SK-N-SH (cell line): ENCODE measurements around the gene RASL10B. TPM values are rescaled to one million over a fixed set of nuclear protein-coding genes. Genes with fewer than 3 reads are reported as not detected.

Experiments
- CTCF ChIA-PET: fragments of 300-600, 350-600 bp; formaldehyde crosslinking; extraction: SDS; loops from one replicate; lab custom pipeline; 2021; lab: Yijun Ruan, JAX
- POLR2A ChIA-PET: fragments of 350-600 bp; sonication (Branson Sonifier 250); formaldehyde crosslinking; extraction: SDS; loops from one replicate; lab custom pipeline; 2020; ENCODE audit warnings: antibody characterized with exemption, inconsistent platforms; lab: Yijun Ruan, JAX
- DNase-seq: peaks from one replicate; pipeline ENCODE4 v3.0.0; 2012
- H2AFZ ChIP-seq: fragments of 200-600 bp; sonication (generic); 2 replicates; pipeline ENCODE4 v1.8.1; 2016; ENCODE audit warnings: antibody characterized with exemption, mild to moderate bottlenecking, low read depth
- H3F3A ChIP-seq: fragments of 200-600 bp; sonication (generic); replicated peaks from 2 replicates; pipeline ENCODE3; 2016; ENCODE audit warnings: antibody characterized with exemption, mild to moderate bottlenecking; ENCODE audit not compliant: insufficient read depth
- H3K27ac ChIP-seq, 2 experiments: fragments of 200-500 bp in 1 of 2; fragments of 200-600 bp in 1 of 2; sonication (Bioruptor generic) in 1 of 2; sonication (generic), shearing (Covaris generic) in 1 of 2; 2 replicates each; pipeline versions ENCODE4 v1.5.1 to v1.6.1; 2014 to 2016; ENCODE audit warnings: low read depth in 2 of 2, inconsistent platforms in 1 of 2, low read length in 1 of 2, mild to moderate bottlenecking in 1 of 2, mixed read lengths in 1 of 2
- H3K27me3 ChIP-seq: fragments of 200-600 bp; sonication (generic), shearing (Covaris generic); 2 replicates; pipeline ENCODE4 v1.6.1; 2016; ENCODE audit warnings: mixed run types; ENCODE audit not compliant: insufficient read depth
- H3K36me3 ChIP-seq, 2 experiments: fragments of 200-500 bp in 1 of 2; fragments of 200-600 bp in 1 of 2; sonication (Bioruptor generic) in 1 of 2; sonication (generic) in 1 of 2; replicated peaks in 1 of 2; 2 replicates each; pipeline versions ENCODE3 to v1.5.1; 2014 to 2016; ENCODE audit warnings: low read length in 1 of 2, mild to moderate bottlenecking in 1 of 2; ENCODE audit not compliant: insufficient read depth in 2 of 2, control insufficient read depth in 1 of 2
- H3K4me1 ChIP-seq, 2 experiments: fragments of 200-500 bp in 1 of 2; fragments of 200-600 bp in 1 of 2; sonication (Bioruptor generic) in 1 of 2; sonication (generic), shearing (Covaris generic) in 1 of 2; 2 replicates each; pipeline versions ENCODE4 v1.5.1 to v1.6.1; 2014 to 2016; ENCODE audit warnings: low read depth in 1 of 2, low read length in 1 of 2, mixed run types in 1 of 2; ENCODE audit not compliant: insufficient read depth in 2 of 2, control insufficient read depth in 1 of 2
- H3K4me2 ChIP-seq: fragments of 200-600 bp; sonication (generic), shearing (Covaris generic); 2 replicates; pipeline ENCODE4 v1.6.1; 2017; ENCODE audit warnings: mixed run types
- H3K4me3 ChIP-seq, 2 experiments: fragments of 200-500 bp in 1 of 2; fragments of 200-600 bp in 1 of 2; sonication (Bioruptor generic) in 1 of 2; sonication (generic), shearing (Covaris generic) in 1 of 2; 2 replicates each; pipeline versions ENCODE4 v1.5.1 to v1.8.1; 2014 to 2016; ENCODE audit warnings: low read depth in 2 of 2, inconsistent platforms in 1 of 2, low read length in 1 of 2, mild to moderate bottlenecking in 1 of 2, mixed read lengths in 1 of 2, moderate library complexity in 1 of 2
- H3K79me2 ChIP-seq: fragments of 200-600 bp; sonication (generic); 2 replicates; pipeline ENCODE4 v1.8.1; 2017; ENCODE audit warnings: mild to moderate bottlenecking; ENCODE audit not compliant: insufficient read depth
- H3K9ac ChIP-seq: fragments of 200-600 bp; sonication (generic); 2 replicates; pipeline ENCODE4 v1.6.1; 2017; ENCODE audit warnings: mixed run types
- H3K9me2 ChIP-seq: fragments of 200-600 bp; sonication (generic); 2 replicates; pipeline ENCODE4 v1.6.1; 2017; ENCODE audit warnings: mixed run types
- H3K9me3 ChIP-seq: fragments of 200-600 bp; sonication (generic); 2 replicates; pipeline ENCODE4 v1.6.1; 2017; ENCODE audit warnings: mixed run types, mild to moderate bottlenecking, moderate library complexity
- H4K20me1 ChIP-seq: fragments of 200-600 bp; sonication (generic); 2 replicates; pipeline ENCODE4 v1.6.1; 2017; ENCODE audit warnings: mild to moderate bottlenecking, mixed run types; ENCODE audit not compliant: insufficient read depth
- CHD2 ChIP-seq: fragments of 150-350 bp; IDR thresholded peaks from 2 replicates; pipeline ENCODE4 v1.6.1; 2018; ENCODE audit warnings: low read length; ENCODE audit not compliant: partially characterized antibody
- EZH2phosphoT487 ChIP-seq: fragments of 200-600 bp; sonication (generic); IDR thresholded peaks from 2 replicates; pipeline ENCODE4 v1.6.1; 2017; ENCODE audit warnings: low read depth, mixed run types, mild to moderate bottlenecking, antibody characterized with exemption, moderate library complexity, borderline replicate concordance
- FOSL2 ChIP-seq: IDR thresholded peaks from 2 replicates; pipeline ENCODE4 v1.4.0; 2012; ENCODE audit warnings: low read depth, mild to moderate bottlenecking, moderate library complexity, borderline replicate concordance
- GABPA ChIP-seq: IDR thresholded peaks from 2 replicates; pipeline ENCODE4 v1.4.0; 2012; ENCODE audit warnings: low read depth, mild to moderate bottlenecking
- GATA2 ChIP-seq: sonication (generic); formaldehyde crosslinking; IDR thresholded peaks from 2 replicates; pipeline ENCODE4 v1.5.0; 2020; ENCODE audit warnings: mild to moderate bottlenecking, missing genetic modification reagents
- MXI1 ChIP-seq: IDR thresholded peaks from 2 replicates; pipeline ENCODE4 v1.6.1; 2012; ENCODE audit warnings: mild to moderate bottlenecking, low read depth, low read length, improper control_type of control experiment
- NFIC ChIP-seq: IDR thresholded peaks from 2 replicates; pipeline ENCODE4 v1.4.0; 2012; ENCODE audit warnings: borderline replicate concordance
- RAD21 ChIP-seq: IDR thresholded peaks from 2 replicates; pipeline ENCODE4 v1.6.1; 2012; ENCODE audit warnings: mild to moderate bottlenecking, low read length
- RXRA ChIP-seq: IDR thresholded peaks from 2 replicates; pipeline ENCODE4 v1.4.0; 2012; ENCODE audit warnings: low read depth, mild to moderate bottlenecking, borderline replicate concordance
- SMC3 ChIP-seq: IDR thresholded peaks from 2 replicates; pipeline ENCODE4 v1.6.1; 2012; ENCODE audit warnings: low read depth, low read length, improper control_type of control experiment
- YY1 ChIP-seq: IDR thresholded peaks from 2 replicates; pipeline ENCODE4 v1.4.0; 2012; ENCODE audit warnings: low read depth, mild to moderate bottlenecking
- WGBS: methylation state at CpG from one replicate; pipeline ENCODE4 v1.1.6; 2017; ENCODE audit warnings: low lambda C conversion rate; 5-methylcytosine and 5-hydroxymethylcytosine counted together
- polyA plus RNA-seq, 3 experiments: library from polyadenylated mRNA; depleted of rRNA; stranded (reverse); fragments of >200 nt; gene quantifications; 2 replicates each; pipeline ENCODE4 v1.2.3, GENCODE V29; 2012
- TF ChIP-seq, protein P1 (sequence below): IDR thresholded peaks from 2 replicates; pipeline ENCODE4 v1.4.0; 2012; ENCODE audit warnings: low read depth

RASL10B gene
- polyA plus RNA-seq, 1 of the 3 experiments (the other 2 are of a cell fraction) = 4.2 TPM

GRCh38 chr17:35778641-35779196, 47.3 kb downstream of the RASL10B start:
- H3K27ac ChIP-seq = no peak overlapping the region
- H3K4me1 ChIP-seq = peaks cover 0 to 26% of the 10 kb centered on the region in 2 experiments; a peak in 1 of 4 replicates
- H3K9ac ChIP-seq = no peak overlapping the region
- H2AFZ ChIP-seq = no peak overlapping the region
- no peak for DNase-seq
- H3F3A ChIP-seq = no peaks in the 10 kb centered on the region
- H3K9me2 ChIP-seq = no peaks in the 10 kb centered on the region
- no peaks in the 10 kb centered on the region for H3K79me2 ChIP-seq
- H4K20me1 ChIP-seq = no peaks in the 10 kb centered on the region
- POLR2A ChIA-PET = no interaction called here
- H3K27me3 ChIP-seq = peaks cover 11% of the 10 kb centered on the region; the same call in 1 of the 2 replicates
- WGBS = 89% methylated on average over 16 of the region's 16 CpGs
- TF ChIP-seq CHD2 (no peak), YY1 (no peak), MXI1 (no peak), NFIC (no peak), SMC3 (no peak), RXRA (no peak), GATA2 (CRISPR knock-in tag) (no peak), RAD21 (no peak), EZH2phosphoT487 (no peak)
- TF ChIP-seq, protein P1, sequence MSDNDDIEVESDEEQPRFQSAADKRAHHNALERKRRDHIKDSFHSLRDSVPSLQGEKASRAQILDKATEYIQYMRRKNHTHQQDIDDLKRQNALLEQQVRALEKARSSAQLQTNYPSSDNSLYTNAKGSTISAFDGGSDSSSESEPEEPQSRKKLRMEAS = no peak
- H3K36me3 ChIP-seq = no peaks in the 10 kb centered on the region
- CTCF ChIA-PET = interaction anchor here (0.9 to 31.2 kb wide), 3 partner anchors 8 to 29 kb away, joined by 3 to 809 read pairs (median 203); partner anchors contain the start of gene TAF15
- no peak overlapping the region for H3K4me2 ChIP-seq
- no peak overlapping the region for H3K4me3 ChIP-seq
- no peaks in the 10 kb centered on the region for H3K9me3 ChIP-seq

- Histone ChIP-seq H3K36me3 (no peaks in the 10 kb centered on the region), H4K20me1 (no peaks in the 10 kb centered on the region), H3F3A (no peaks in the 10 kb centered on the region), H3K9ac (no peak overlapping the region), H3K79me2 (no peaks in the 10 kb centered on the region), H3K4me1 (peaks cover 0 to 18% of the 10 kb centered on the region in 2 experiments; a peak in 1 of 4 replicates), H3K4me3 (no peak overlapping the region), H3K27me3 (peaks cover 11% of the 10 kb centered on the region; the same call in 1 of the 2 replicates), H3K9me3 (no peaks in the 10 kb centered on the region), H3K27ac (no peak overlapping the region), H3K4me2 (no peak overlapping the region), H2AFZ (no peak overlapping the region), H3K9me2 (no peaks in the 10 kb centered on the region)
- DNase-seq = no peak
- WGBS = 86% methylated on average over 3 of the region's 3 CpGs
- TF ChIP-seq GABPA (no peak), YY1 (no peak), FOSL2 (no peak)
- ChIA-PET CTCF (interaction anchor here (0.8 to 31.2 kb wide), 6 partner anchors 10 to 68 kb away, joined by 3 to 809 read pairs (median 4); partner anchors contain the start of genes MMP28 and TAF15), POLR2A (no interaction called here)
Measured at GRCh38 chr17:35780950-35781349, 49.5 kb downstream of the RASL10B start.
